Chondrocyte (in vitro differentiated cells): ENCODE measurements around the gene MOCS1. TPM values are rescaled to one million over a fixed set of nuclear protein-coding genes. Genes with fewer than 3 reads are reported as not detected.

Source experiments
- DNase-seq: peaks from one replicate; pipeline ENCODE4 v3.0.0; 2021; ENCODE audit warnings: mixed read lengths, low spot score
- H3K27ac Mint-ChIP-seq: one replicate; pipeline ENCODE4 v1.8.0; 2021; ENCODE audit warnings: mild to moderate bottlenecking, moderate library complexity, mixed read lengths; ENCODE audit not compliant: unreplicated experiment
- H3K27me3 Mint-ChIP-seq: 2 replicates; pipeline ENCODE4 v1.8.0; 2021; ENCODE audit warnings: low read depth, mixed read lengths
- H3K36me3 Mint-ChIP-seq: 2 replicates; pipeline ENCODE4 v1.8.0; 2021; ENCODE audit warnings: low read depth, mixed read lengths
- H3K4me1 Mint-ChIP-seq: 2 replicates; pipeline ENCODE4 v1.8.0; 2021; ENCODE audit warnings: low read depth, mild to moderate bottlenecking, mixed read lengths
- H3K4me3 Mint-ChIP-seq: one replicate; pipeline ENCODE4 v1.8.0; 2021; ENCODE audit warnings: mild to moderate bottlenecking, moderate library complexity, mixed read lengths; ENCODE audit not compliant: unreplicated experiment
- H3K9me3 Mint-ChIP-seq: 2 replicates; pipeline ENCODE4 v1.8.0; 2021; ENCODE audit warnings: low read depth, mixed read lengths
- total RNA-seq: library from RNA; stranded (reverse); gene quantifications from 3 replicates; pipeline ENCODE4 v1.2.1, GENCODE V29; 2021
- TF ChIP-seq, protein P1 (sequence below): fragments of 200-600 bp; sonication (generic); IDR thresholded peaks from 2 replicates; pipeline ENCODE4 v1.5.0; 2021; ENCODE audit warnings: antibody characterized with exemption, mild to moderate bottlenecking, moderate library complexity

MOCS1 gene
- total RNA-seq, 1 donor from 2014 or later: 35.2 TPM

DNA sequence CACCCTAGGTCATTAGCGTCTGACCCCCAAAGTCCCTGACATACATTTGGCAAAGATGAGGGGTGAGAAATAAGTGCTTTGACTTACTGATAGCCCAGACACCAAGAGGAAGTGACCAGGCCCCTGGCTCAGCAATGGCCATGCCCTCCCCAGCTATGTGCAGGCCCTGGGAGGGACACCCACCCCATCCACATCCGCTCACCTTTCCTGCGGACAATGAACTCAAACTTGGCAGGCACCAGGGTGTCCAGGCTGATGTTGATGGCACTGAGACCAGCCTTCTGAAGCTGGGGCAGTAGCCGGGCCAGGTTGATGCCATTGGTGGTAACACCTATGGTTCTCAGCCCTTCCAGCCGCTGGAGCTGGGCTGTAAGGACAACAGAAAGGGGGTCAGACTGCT, 18.4 kb downstream of the MOCS1 start:
- Mint-ChIP-seq H3K27ac (no peak overlapping the region), H3K4me3 (no peak overlapping the region), H3K4me1 (peaks cover 4% of the 10 kb centered on the region), H3K36me3 (peaks cover 47% of the 10 kb centered on the region), H3K9me3 (no peaks in the 10 kb centered on the region), H3K27me3 (no peaks in the 10 kb centered on the region)
- TF ChIP-seq, protein P1, sequence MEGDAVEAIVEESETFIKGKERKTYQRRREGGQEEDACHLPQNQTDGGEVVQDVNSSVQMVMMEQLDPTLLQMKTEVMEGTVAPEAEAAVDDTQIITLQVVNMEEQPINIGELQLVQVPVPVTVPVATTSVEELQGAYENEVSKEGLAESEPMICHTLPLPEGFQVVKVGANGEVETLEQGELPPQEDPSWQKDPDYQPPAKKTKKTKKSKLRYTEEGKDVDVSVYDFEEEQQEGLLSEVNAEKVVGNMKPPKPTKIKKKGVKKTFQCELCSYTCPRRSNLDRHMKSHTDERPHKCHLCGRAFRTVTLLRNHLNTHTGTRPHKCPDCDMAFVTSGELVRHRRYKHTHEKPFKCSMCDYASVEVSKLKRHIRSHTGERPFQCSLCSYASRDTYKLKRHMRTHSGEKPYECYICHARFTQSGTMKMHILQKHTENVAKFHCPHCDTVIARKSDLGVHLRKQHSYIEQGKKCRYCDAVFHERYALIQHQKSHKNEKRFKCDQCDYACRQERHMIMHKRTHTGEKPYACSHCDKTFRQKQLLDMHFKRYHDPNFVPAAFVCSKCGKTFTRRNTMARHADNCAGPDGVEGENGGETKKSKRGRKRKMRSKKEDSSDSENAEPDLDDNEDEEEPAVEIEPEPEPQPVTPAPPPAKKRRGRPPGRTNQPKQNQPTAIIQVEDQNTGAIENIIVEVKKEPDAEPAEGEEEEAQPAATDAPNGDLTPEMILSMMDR: no peak
- no peak for DNase-seq

DNA sequence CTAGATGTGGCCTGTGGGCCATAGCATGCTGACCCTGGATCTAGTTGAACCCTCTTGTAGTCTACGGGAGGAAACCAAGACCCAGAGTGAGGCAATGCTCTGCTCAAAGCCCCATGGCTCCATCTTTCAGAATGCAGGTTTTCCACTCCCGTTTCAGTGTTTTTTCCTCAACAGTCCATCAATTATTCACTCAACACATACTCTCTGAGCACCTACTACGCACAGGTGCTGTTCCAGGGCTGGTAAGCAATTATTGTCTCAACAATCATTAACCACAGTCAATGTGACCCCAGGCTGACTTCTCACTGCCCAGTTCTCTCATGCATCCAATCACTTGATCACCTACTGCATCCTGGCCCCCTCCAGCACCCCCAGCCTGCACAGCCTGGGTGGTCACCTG, 20.0 kb downstream of the MOCS1 start:
- Mint-ChIP-seq H3K27me3 (no peaks in the 10 kb centered on the region), H3K36me3 (peaks cover 43% of the 10 kb centered on the region), H3K27ac (no peak overlapping the region), H3K9me3 (no peaks in the 10 kb centered on the region), H3K4me1 (peaks cover 4% of the 10 kb centered on the region), H3K4me3 (no peak overlapping the region)
- DNase-seq: no peak
- TF ChIP-seq, protein P1: no peak

DNA sequence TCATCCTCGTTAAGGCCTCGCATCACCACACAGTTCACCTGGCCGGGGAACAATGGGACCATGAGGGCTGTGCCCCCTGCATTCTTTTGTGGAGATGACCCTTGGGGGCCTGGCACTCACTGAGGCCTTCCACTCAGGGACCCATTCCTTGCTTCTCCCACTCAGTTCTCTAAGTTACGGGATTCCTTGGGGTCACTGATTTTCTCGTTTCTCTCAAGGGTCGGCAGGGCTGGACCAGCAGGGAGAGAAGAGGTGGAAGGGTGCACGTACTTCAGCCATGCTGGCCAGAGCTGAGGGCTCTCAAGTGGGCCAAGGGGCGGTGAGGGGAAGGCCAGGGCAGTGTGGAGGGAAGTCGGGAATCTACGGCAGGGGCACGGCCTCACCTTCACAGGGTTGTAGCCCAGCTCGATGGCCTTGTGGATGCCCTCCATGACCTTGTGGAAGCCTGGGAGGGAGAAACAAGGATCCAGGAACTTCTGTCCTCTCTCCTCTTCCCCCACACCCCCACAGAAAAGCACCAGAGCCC, 20.8 kb downstream of the MOCS1 start:
- H3K9me3 Mint-ChIP-seq: no peaks in the 10 kb centered on the region
- no peak for DNase-seq
- peaks cover 4% of the 10 kb centered on the region for H3K4me1 Mint-ChIP-seq
- H3K4me3 Mint-ChIP-seq: no peak overlapping the region
- H3K27me3 Mint-ChIP-seq: no peaks in the 10 kb centered on the region
- TF ChIP-seq, protein P1: no peak
- no peak overlapping the region for H3K27ac Mint-ChIP-seq
- H3K36me3 Mint-ChIP-seq: peaks cover 41% of the 10 kb centered on the region

DNA sequence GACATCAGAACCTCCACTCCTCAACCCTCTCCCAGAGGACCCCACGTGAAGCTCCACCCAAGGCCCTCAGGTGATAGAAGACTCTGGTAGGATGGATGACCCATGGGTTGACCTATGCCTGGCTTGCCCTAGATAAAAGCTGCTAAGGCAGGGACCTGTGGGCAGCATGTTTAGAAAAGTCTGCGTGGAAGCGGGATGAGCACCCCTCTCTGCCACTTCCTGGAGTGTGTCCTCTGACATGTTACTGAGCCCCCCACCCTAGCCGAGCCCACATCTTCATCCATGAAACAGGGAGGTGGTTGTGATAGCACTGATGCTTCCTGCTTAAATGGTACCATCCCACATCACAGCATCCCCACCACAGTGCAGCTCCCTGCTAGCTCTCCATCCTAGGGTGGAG, 21.8 kb downstream of the MOCS1 start:
- Mint-ChIP-seq H3K27ac (no peak overlapping the region), H3K27me3 (no peaks in the 10 kb centered on the region), H3K4me3 (no peak overlapping the region), H3K4me1 (no peaks in the 10 kb centered on the region), H3K36me3 (peaks cover 36% of the 10 kb centered on the region), H3K9me3 (no peaks in the 10 kb centered on the region)
- DNase-seq: no peak
- TF ChIP-seq, protein P1: no peak

DNA sequence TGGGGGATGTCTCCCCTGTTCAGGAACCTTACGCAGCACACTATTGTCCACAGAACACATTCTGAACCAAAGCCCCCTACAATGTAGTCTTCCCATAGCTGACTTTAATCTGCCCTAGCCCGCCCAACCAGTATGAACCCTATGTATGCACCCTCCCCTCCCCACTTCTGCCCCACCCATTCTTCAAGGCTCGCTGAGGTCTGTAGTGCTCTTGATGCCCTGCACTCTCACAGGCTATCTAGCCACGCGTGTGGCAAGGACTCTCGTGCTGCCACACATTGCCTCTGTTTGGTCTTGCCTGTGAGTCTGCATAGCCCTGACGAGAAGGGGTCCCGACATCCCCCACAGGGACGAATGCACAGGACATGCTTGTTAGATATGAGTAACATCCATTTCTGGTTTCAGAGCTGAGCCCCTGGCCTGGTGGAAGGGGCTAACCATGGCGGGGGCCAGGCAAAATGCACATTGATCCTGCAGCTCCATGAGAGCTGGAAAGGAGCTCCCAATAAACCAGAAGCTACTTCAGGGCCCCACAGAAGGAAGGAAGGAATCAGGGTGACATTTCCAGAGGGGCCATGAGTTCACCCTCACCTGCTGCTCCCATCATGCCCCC, 22.6 kb downstream of the MOCS1 start:
- no peaks in the 10 kb centered on the region for H3K4me1 Mint-ChIP-seq
- H3K36me3 Mint-ChIP-seq: peaks cover 31% of the 10 kb centered on the region
- no peaks in the 10 kb centered on the region for H3K9me3 Mint-ChIP-seq
- H3K27me3 Mint-ChIP-seq: no peaks in the 10 kb centered on the region
- no peak overlapping the region for H3K4me3 Mint-ChIP-seq
- no peak overlapping the region for H3K27ac Mint-ChIP-seq
- no peak for DNase-seq
- TF ChIP-seq, protein P1: no peak
